ENCODE measurements around the gene BPGM. TPM values are rescaled to one million over a fixed set of nuclear protein-coding genes. Genes with fewer than 3 reads are reported as not detected.

The BPGM gene
- polyA plus RNA-seq, 1 of the 3 experiments (the other 2 are of a cell fraction) = 12.4 TPM

DNA sequence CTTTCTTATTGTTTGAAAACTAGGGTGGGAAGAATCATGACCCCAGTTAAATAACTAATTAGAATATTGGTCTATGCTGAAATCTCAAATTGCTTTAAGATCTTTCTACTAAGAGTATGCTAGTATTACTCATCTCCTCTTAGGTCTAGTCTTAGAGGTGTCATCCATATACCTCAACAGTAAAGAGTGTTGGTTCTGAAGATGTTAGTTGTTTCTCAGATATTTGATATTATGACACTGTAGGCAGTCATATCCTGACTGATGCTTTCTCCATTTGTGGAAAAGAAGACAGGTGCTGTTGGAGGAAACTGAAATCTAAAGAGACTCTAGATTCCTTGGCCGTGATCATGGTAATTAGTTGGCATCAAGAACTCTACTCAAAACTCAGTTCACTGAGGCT is 21.2 kb downstream of the BPGM start:
- POLR2A ChIA-PET = no interaction called here
- Histone ChIP-seq H2AFZ (ENCODE audit: low read depth) (no peak overlapping the region), H3K9me2 (no peaks in the 10 kb centered on the region), H3K9ac (no peak overlapping the region), H3K9me3 (no peaks in the 10 kb centered on the region), H3K27me3 (ENCODE audit: insufficient read depth) (no peaks in the 10 kb centered on the region), H3K79me2 (ENCODE audit: insufficient read depth) (peaks cover 32% of the 10 kb centered on the region; the same call in 1 of the 2 replicates), H3K4me2 (no peak overlapping the region), H3K27ac (ENCODE audit: low read depth in 2 of 2, low read length in 1 of 2) (no peak overlapping the region), H3F3A (replicated peaks; ENCODE audit: insufficient read depth) (peaks cover 18% of the 10 kb centered on the region), H4K20me1 (ENCODE audit: insufficient read depth) (no peaks in the 10 kb centered on the region), H3K4me1 (ENCODE audit: control insufficient read depth in 1 of 2, insufficient read depth in 2 of 2, low read depth in 1 of 2, low read length in 1 of 2) (peaks cover 11 to 14% of the 10 kb centered on the region in 2 experiments; a peak in 3 of 4 replicates), H3K36me3 (replicated peaks in 1 of 2; ENCODE audit: control insufficient read depth in 1 of 2, insufficient read depth in 2 of 2, low read length in 1 of 2) (peaks cover 0 to 3% of the 10 kb centered on the region in 2 experiments), H3K4me3 (ENCODE audit: low read depth in 2 of 2, low read length in 1 of 2) (no peak overlapping the region)
- 96% methylated on average over 1 of the region's 1 CpG for WGBS (ENCODE audit: low lambda C conversion rate)
- DNase-seq = no peak
- TF ChIP-seq GATA2 (CRISPR knock-in tag; IDR thresholded peaks at IDR 0.05) (no peak), YY1 (IDR thresholded peaks at IDR 0.05; ENCODE audit: low read depth) (no peak), TCF12 (IDR thresholded peaks at IDR 0.05) (no peak), JUND (IDR thresholded peaks at IDR 0.05) (no peak), CHD2 (IDR thresholded peaks at IDR 0.05; ENCODE audit: low read length, partially characterized antibody) (no peak), POLR2AphosphoS5 (IDR thresholded peaks at IDR 0.05; ENCODE audit: low read depth, low read length) (no peak), RCOR1 (IDR thresholded peaks at IDR 0.05; ENCODE audit: low read length) (no peak), RXRA (IDR thresholded peaks at IDR 0.05; ENCODE audit: borderline replicate concordance, low read depth) (no peak), EZH2phosphoT487 (IDR thresholded peaks at IDR 0.05; ENCODE audit: borderline replicate concordance, low read depth) (no peak), MXI1 (IDR thresholded peaks at IDR 0.05; ENCODE audit: low read depth, low read length) (no peak), GABPA (IDR thresholded peaks at IDR 0.05; ENCODE audit: low read depth) (no peak), FOXM1 (IDR thresholded peaks at IDR 0.05; ENCODE audit: low read depth) (no peak), TAF1 (IDR thresholded peaks at IDR 0.05; ENCODE audit: borderline replicate concordance, low read depth, low read length) (no peak), RFX5 (IDR thresholded peaks at IDR 0.05; ENCODE audit: low read length) (no peak), TEAD4 (IDR thresholded peaks at IDR 0.05; ENCODE audit: borderline replicate concordance, insufficient read depth) (no peak), NFIC (IDR thresholded peaks at IDR 0.05; ENCODE audit: borderline replicate concordance) (no peak)
- TF ChIP-seq, protein P1, sequence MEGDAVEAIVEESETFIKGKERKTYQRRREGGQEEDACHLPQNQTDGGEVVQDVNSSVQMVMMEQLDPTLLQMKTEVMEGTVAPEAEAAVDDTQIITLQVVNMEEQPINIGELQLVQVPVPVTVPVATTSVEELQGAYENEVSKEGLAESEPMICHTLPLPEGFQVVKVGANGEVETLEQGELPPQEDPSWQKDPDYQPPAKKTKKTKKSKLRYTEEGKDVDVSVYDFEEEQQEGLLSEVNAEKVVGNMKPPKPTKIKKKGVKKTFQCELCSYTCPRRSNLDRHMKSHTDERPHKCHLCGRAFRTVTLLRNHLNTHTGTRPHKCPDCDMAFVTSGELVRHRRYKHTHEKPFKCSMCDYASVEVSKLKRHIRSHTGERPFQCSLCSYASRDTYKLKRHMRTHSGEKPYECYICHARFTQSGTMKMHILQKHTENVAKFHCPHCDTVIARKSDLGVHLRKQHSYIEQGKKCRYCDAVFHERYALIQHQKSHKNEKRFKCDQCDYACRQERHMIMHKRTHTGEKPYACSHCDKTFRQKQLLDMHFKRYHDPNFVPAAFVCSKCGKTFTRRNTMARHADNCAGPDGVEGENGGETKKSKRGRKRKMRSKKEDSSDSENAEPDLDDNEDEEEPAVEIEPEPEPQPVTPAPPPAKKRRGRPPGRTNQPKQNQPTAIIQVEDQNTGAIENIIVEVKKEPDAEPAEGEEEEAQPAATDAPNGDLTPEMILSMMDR (IDR thresholded peaks at IDR 0.05) = no peak
- TF ChIP-seq, protein P2, sequence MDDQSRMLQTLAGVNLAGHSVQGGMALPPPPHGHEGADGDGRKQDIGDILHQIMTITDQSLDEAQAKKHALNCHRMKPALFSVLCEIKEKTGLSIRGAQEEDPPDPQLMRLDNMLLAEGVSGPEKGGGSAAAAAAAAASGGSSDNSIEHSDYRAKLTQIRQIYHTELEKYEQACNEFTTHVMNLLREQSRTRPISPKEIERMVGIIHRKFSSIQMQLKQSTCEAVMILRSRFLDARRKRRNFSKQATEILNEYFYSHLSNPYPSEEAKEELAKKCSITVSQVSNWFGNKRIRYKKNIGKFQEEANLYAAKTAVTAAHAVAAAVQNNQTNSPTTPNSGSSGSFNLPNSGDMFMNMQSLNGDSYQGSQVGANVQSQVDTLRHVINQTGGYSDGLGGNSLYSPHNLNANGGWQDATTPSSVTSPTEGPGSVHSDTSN (IDR thresholded peaks at IDR 0.05) = no peak
- TF ChIP-seq, protein P3, sequence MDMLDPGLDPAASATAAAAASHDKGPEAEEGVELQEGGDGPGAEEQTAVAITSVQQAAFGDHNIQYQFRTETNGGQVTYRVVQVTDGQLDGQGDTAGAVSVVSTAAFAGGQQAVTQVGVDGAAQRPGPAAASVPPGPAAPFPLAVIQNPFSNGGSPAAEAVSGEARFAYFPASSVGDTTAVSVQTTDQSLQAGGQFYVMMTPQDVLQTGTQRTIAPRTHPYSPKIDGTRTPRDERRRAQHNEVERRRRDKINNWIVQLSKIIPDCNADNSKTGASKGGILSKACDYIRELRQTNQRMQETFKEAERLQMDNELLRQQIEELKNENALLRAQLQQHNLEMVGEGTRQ (IDR thresholded peaks at IDR 0.05; ENCODE audit: borderline replicate concordance, low read depth, low read length) = no peak
- TF ChIP-seq, protein P4, sequence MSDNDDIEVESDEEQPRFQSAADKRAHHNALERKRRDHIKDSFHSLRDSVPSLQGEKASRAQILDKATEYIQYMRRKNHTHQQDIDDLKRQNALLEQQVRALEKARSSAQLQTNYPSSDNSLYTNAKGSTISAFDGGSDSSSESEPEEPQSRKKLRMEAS (IDR thresholded peaks at IDR 0.05; ENCODE audit: low read depth) = no peak
- CTCF ChIA-PET = interaction anchor here (1.0 to 1.6 kb wide), 2 partner anchors 9 to 19 kb away, joined by 3 to 5 read pairs; no protein-coding TSS in a partner anchor

Data from SK-N-SH (cell line).